ENCODE results near the gene ZNF302. TPM values are rescaled to one million over a fixed set of nuclear protein-coding genes. Genes with fewer than 3 reads are reported as not detected.

Gene ZNF302
- total RNA-seq, 1 experiment from 2014 or later = 23.3 TPM

DNA sequence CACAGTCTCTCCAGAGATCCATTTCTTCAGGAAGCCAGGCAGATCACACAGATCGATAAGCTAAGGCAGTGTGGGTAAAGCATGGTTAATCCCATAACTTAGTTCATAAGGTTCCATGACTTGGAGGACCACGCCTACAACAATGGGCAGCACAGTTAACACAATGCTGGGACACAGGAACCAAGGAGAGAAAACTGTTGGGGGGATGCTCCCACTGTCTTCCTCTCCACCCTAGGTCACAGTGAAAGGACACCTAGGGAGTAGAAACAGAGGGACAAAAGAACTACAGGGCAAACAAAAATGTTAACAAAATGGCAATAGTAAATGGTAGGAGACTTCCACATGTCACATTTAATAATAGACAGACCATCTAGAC lies 35.8 kb downstream of the ZNF302 start:
- Histone ChIP-seq H3K4ac (ENCODE audit: low read depth, low read length) (no peak overlapping the region), H3K14ac (ENCODE audit: insufficient read depth, low read length) (no peak overlapping the region), H4K91ac (ENCODE audit: insufficient read length, low read depth, low read length) (no peak overlapping the region), H2BK15ac (ENCODE audit: low read depth, low read length) (no peak overlapping the region), H3K23ac (ENCODE audit: insufficient read length, low read depth, low read length) (no peak overlapping the region), H3T11ph (ENCODE audit: low read length) (no peak overlapping the region), H2BK12ac (ENCODE audit: insufficient read length, low read depth, low read length) (no peak overlapping the region), H3K9ac (ENCODE audit: extremely low read depth, insufficient read length, low read length) (no peak overlapping the region), H3K4me1 (ENCODE audit: insufficient read depth, low read length) (no peaks in the 10 kb centered on the region), H3K27ac (ENCODE audit: insufficient read length, low read depth, low read length) (no peak overlapping the region), H2BK120ac (ENCODE audit: low read depth, low read length, poor library complexity, severe bottlenecking) (no peak overlapping the region), H3K9me3 (ENCODE audit: control insufficient read depth, low read depth, low read length) (peaks cover 16% of the 10 kb centered on the region), H3K23me2 (ENCODE audit: insufficient read length, low read depth, low read length, poor library complexity, severe bottlenecking) (no peaks in the 10 kb centered on the region), H3K79me2 (ENCODE audit: insufficient read depth, low read length) (no peaks in the 10 kb centered on the region), H3K18ac (ENCODE audit: insufficient read length, low read depth, low read length) (no peak overlapping the region), H3K27me3 (ENCODE audit: insufficient read depth, low read length) (no peaks in the 10 kb centered on the region), H4K8ac (replicated peaks; ENCODE audit: insufficient read length, low read depth, low read length) (no peak overlapping the region), H4K20me1 (ENCODE audit: control insufficient read depth, insufficient read depth, insufficient read length) (no peaks in the 10 kb centered on the region), H3K56ac (ENCODE audit: insufficient read length, low read depth, low read length) (no peak overlapping the region), H3K4me2 (ENCODE audit: insufficient read depth, insufficient read length, low read length) (no peak overlapping the region), H2BK5ac (ENCODE audit: insufficient read length, low read length) (no peak overlapping the region), H2BK20ac (ENCODE audit: low read depth, low read length, poor library complexity, severe bottlenecking) (no peak overlapping the region), H2AFZ (ENCODE audit: low read length) (no peak overlapping the region), H3K79me1 (ENCODE audit: insufficient read depth, low read depth, low read length, poor library complexity, severe bottlenecking) (no peaks in the 10 kb centered on the region), H4K5ac (ENCODE audit: insufficient read length, low read depth, low read length) (no peak overlapping the region), H2AK5ac (ENCODE audit: insufficient read length, low read length) (no peak overlapping the region)
- Mint-ChIP-seq H3K27ac (no peak overlapping the region), H3K36me3 (ENCODE audit: insufficient read depth in 1 of 3, low read depth in 3 of 3) (peaks cover 9 to 11% (median 9%) of the 10 kb centered on the region in 3 experiments), H3K4me3 (no peak overlapping the region), H3K27me3 (ENCODE audit: low read depth) (peaks cover 14% of the 10 kb centered on the region), H3K9me3 (peaks cover 83 to 87% of the 10 kb centered on the region in 2 experiments), H3K4me1 (peaks cover 5 to 8% of the 10 kb centered on the region in 2 experiments; a peak in 3 of 4 replicates)
- TF ChIP-seq, protein P1, sequence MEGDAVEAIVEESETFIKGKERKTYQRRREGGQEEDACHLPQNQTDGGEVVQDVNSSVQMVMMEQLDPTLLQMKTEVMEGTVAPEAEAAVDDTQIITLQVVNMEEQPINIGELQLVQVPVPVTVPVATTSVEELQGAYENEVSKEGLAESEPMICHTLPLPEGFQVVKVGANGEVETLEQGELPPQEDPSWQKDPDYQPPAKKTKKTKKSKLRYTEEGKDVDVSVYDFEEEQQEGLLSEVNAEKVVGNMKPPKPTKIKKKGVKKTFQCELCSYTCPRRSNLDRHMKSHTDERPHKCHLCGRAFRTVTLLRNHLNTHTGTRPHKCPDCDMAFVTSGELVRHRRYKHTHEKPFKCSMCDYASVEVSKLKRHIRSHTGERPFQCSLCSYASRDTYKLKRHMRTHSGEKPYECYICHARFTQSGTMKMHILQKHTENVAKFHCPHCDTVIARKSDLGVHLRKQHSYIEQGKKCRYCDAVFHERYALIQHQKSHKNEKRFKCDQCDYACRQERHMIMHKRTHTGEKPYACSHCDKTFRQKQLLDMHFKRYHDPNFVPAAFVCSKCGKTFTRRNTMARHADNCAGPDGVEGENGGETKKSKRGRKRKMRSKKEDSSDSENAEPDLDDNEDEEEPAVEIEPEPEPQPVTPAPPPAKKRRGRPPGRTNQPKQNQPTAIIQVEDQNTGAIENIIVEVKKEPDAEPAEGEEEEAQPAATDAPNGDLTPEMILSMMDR (conservative IDR thresholded peaks at IDR 0.05) = no peak
- no peak for DNase-seq
- WGBS (ENCODE audit: extremely low coverage, insufficient read length, low lambda C conversion rate) = no CpG with 5 or more reads among the region's 2 CpGs

Measured in H9 (cell line).